ENCODE results near the gene FLYWCH2. TPM values are rescaled to one million over a fixed set of nuclear protein-coding genes. Genes with fewer than 3 reads are reported as not detected.

Gene FLYWCH2
- total RNA-seq, 1 experiment from 2014 or later = 33.7 TPM

GRCh38 chr16:2899564-2900072, 16.6 kb downstream of the FLYWCH2 start:
- BruUV-seq (replicated peaks) = no TSS peak
- Histone ChIP-seq H3K27ac (ENCODE audit: low read depth, low read length) (no peak overlapping the region), H3K9me3 (ENCODE audit: control insufficient read depth in 1 of 2, insufficient read depth in 1 of 2, low read depth in 1 of 2, low read length in 2 of 2) (no peaks in the 10 kb centered on the region), H3K36me3 (ENCODE audit: control insufficient read depth in 1 of 2, insufficient read depth in 2 of 2, low read length in 2 of 2) (peaks cover 0 to 4% of the 10 kb centered on the region in 2 experiments; a peak in 2 of 4 replicates), H3K79me2 (ENCODE audit: insufficient read depth, low read length) (no peaks in the 10 kb centered on the region), H3K4me3 (replicated peaks in 1 of 2; ENCODE audit: low read depth in 1 of 2, low read length in 2 of 2) (no peak overlapping the region), H2AFZ (ENCODE audit: low read depth, low read length, poor library complexity, severe bottlenecking) (no peak overlapping the region), H3K9ac (ENCODE audit: low read length) (no peak overlapping the region), H4K20me1 (ENCODE audit: insufficient read depth) (no peaks in the 10 kb centered on the region), H3K27me3 (ENCODE audit: insufficient read depth, low read length) (no peaks in the 10 kb centered on the region), H3K4me1 (ENCODE audit: control insufficient read depth in 1 of 2, insufficient read depth in 2 of 2, low read length in 2 of 2) (peaks cover 8 to 26% of the 10 kb centered on the region in 2 experiments; a peak in 3 of 4 replicates), H3K4me2 (ENCODE audit: low read length) (no peak overlapping the region), H3K9me2 (ENCODE audit: insufficient read depth) (no peaks in the 10 kb centered on the region)
- ATAC-seq (no peak), DNase-seq (ENCODE audit: low read depth, low spot score) (no peak)
- CTCF ChIA-PET = no interaction called here
- POLR2A ChIA-PET = interaction anchor here (0.7 kb wide), 1 partner anchor 52 kb away, joined by 3 read pairs; no protein-coding TSS in a partner anchor
- intact Hi-C loops (cut with micrococcal nuclease) = no loop called here
- RAD21 ChIA-PET (ENCODE audit: low non-redundant PET in 1 of 2, low total read pairs in 2 of 2, uncharacterized antibody in 2 of 2, unreplicated experiment in 2 of 2) = no interaction called here
- TF ChIP-seq, protein P1, sequence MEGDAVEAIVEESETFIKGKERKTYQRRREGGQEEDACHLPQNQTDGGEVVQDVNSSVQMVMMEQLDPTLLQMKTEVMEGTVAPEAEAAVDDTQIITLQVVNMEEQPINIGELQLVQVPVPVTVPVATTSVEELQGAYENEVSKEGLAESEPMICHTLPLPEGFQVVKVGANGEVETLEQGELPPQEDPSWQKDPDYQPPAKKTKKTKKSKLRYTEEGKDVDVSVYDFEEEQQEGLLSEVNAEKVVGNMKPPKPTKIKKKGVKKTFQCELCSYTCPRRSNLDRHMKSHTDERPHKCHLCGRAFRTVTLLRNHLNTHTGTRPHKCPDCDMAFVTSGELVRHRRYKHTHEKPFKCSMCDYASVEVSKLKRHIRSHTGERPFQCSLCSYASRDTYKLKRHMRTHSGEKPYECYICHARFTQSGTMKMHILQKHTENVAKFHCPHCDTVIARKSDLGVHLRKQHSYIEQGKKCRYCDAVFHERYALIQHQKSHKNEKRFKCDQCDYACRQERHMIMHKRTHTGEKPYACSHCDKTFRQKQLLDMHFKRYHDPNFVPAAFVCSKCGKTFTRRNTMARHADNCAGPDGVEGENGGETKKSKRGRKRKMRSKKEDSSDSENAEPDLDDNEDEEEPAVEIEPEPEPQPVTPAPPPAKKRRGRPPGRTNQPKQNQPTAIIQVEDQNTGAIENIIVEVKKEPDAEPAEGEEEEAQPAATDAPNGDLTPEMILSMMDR (IDR thresholded peaks at IDR 0.05 in 2 of 3, conservative IDR thresholded peaks at IDR 0.05 in 1 of 3; ENCODE audit: borderline replicate concordance in 1 of 3, insufficient read depth in 1 of 3, low read depth in 2 of 3, low read length in 2 of 3) = no peak
- TF ChIP-seq ELF1 (IDR thresholded peaks at IDR 0.05; ENCODE audit: borderline replicate concordance, low read depth) = no peak
- no peak for TF ChIP-seq TCF7L2 (IDR thresholded peaks at IDR 0.05; ENCODE audit: borderline replicate concordance, extremely low read depth, insufficient read depth, insufficient read length)
- TF ChIP-seq RAD21 (IDR thresholded peaks at IDR 0.05; ENCODE audit: low read depth) = no peak
- no peak for TF ChIP-seq EZH2phosphoT487 (IDR thresholded peaks at IDR 0.05; ENCODE audit: borderline replicate concordance)
- no peak for TF ChIP-seq POLR2AphosphoS5 (IDR thresholded peaks at IDR 0.05; ENCODE audit: low read depth, low read length)
- TF ChIP-seq ZFX (IDR thresholded peaks at IDR 0.05) = no peak
- TF ChIP-seq, protein P2, sequence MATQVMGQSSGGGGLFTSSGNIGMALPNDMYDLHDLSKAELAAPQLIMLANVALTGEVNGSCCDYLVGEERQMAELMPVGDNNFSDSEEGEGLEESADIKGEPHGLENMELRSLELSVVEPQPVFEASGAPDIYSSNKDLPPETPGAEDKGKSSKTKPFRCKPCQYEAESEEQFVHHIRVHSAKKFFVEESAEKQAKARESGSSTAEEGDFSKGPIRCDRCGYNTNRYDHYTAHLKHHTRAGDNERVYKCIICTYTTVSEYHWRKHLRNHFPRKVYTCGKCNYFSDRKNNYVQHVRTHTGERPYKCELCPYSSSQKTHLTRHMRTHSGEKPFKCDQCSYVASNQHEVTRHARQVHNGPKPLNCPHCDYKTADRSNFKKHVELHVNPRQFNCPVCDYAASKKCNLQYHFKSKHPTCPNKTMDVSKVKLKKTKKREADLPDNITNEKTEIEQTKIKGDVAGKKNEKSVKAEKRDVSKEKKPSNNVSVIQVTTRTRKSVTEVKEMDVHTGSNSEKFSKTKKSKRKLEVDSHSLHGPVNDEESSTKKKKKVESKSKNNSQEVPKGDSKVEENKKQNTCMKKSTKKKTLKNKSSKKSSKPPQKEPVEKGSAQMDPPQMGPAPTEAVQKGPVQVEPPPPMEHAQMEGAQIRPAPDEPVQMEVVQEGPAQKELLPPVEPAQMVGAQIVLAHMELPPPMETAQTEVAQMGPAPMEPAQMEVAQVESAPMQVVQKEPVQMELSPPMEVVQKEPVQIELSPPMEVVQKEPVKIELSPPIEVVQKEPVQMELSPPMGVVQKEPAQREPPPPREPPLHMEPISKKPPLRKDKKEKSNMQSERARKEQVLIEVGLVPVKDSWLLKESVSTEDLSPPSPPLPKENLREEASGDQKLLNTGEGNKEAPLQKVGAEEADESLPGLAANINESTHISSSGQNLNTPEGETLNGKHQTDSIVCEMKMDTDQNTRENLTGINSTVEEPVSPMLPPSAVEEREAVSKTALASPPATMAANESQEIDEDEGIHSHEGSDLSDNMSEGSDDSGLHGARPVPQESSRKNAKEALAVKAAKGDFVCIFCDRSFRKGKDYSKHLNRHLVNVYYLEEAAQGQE (IDR thresholded peaks at IDR 0.05; ENCODE audit: low read depth) = no peak
- TF ChIP-seq MAX (IDR thresholded peaks at IDR 0.05) = no peak
- no peak for TF ChIP-seq SIN3A (IDR thresholded peaks at IDR 0.05; ENCODE audit: low read depth)
- no peak for TF ChIP-seq SP1 (IDR thresholded peaks at IDR 0.05; ENCODE audit: low read depth)
- no peak for TF ChIP-seq EGR1 (IDR thresholded peaks at IDR 0.05; ENCODE audit: low read depth)
